HL-60 (cell line): ENCODE data around the gene MMP21.

Source experiments
- DNase-seq, 2 experiments: peaks; one replicate each; pipeline ENCODE4 v3.0.0-alpha.2; 2010 to 2020; ENCODE audit warnings: low read depth in 1 of 2, low spot score in 1 of 2
- H3K27ac ChIP-seq: fragments of 250-450 bp; sonication (Bioruptor Pico); replicated peaks from 2 replicates; pipeline ENCODE4 v1.5.1; 2020; ENCODE audit warnings: mild to moderate bottlenecking, moderate library complexity
- H3K27me3 ChIP-seq: fragments of 250-450 bp; sonication (Bioruptor Pico); 2 replicates; pipeline ENCODE4 v1.5.1; 2021; ENCODE audit warnings: mild to moderate bottlenecking, moderate library complexity; ENCODE audit not compliant: insufficient read depth, poor library complexity, severe bottlenecking
- H3K4me3 ChIP-seq: replicated peaks from 2 replicates; pipeline ENCODE4 v1.5.1; 2011; ENCODE audit warnings: mild to moderate bottlenecking, control low read depth, low read length; ENCODE audit not compliant: insufficient read depth
- CTCF ChIP-seq: IDR thresholded peaks from one replicate; pipeline ENCODE4 v1.5.1; 2011; ENCODE audit warnings: low read length, control low read depth, inconsistent platforms; ENCODE audit not compliant: insufficient read depth
- GABPA ChIP-seq: IDR thresholded peaks from 2 replicates; pipeline ENCODE4 v1.6.1; 2012; ENCODE audit warnings: low read depth
- POLR2AphosphoS5 ChIP-seq: IDR thresholded peaks from 2 replicates; pipeline ENCODE4 v1.6.1; 2012; ENCODE audit warnings: low read depth
- REST ChIP-seq: IDR thresholded peaks from 2 replicates; pipeline ENCODE4 v1.6.1; 2012; ENCODE audit warnings: low read depth; ENCODE audit not compliant: insufficient replicate concordance
- SPI1 ChIP-seq: IDR thresholded peaks from 2 replicates; pipeline ENCODE4 v1.6.1; 2012; ENCODE audit warnings: low read depth, mild to moderate bottlenecking, borderline replicate concordance

Gene MMP21

GRCh38 chr10:125783408-125783807, 7.8 kb upstream of the MMP21 start:
- Histone ChIP-seq H3K4me3 (no peak overlapping the region), H3K27ac (no peak overlapping the region), H3K27me3 (no peaks in the 10 kb centered on the region)
- no peak for DNase-seq
- no peak for TF ChIP-seq CTCF
- no peak for TF ChIP-seq GABPA
- TF ChIP-seq SPI1 = no peak
- TF ChIP-seq POLR2AphosphoS5 = no peak
- TF ChIP-seq REST = no peak

GRCh38 chr10:125782616-125783015, 7.0 kb upstream of the MMP21 start:
- Histone ChIP-seq H3K27ac (no peak overlapping the region), H3K4me3 (no peak overlapping the region), H3K27me3 (no peaks in the 10 kb centered on the region)
- no peak for DNase-seq
- no peak for TF ChIP-seq SPI1
- TF ChIP-seq CTCF = no peak
- TF ChIP-seq POLR2AphosphoS5 = no peak
- no peak for TF ChIP-seq REST
- TF ChIP-seq GABPA = no peak

GRCh38 chr10:125782054-125782453, 6.4 kb upstream of the MMP21 start:
- TF ChIP-seq SPI1 (no peak), GABPA (no peak), POLR2AphosphoS5 (no peak), REST (no peak)
- no peak overlapping the region for H3K4me3 ChIP-seq
- H3K27ac ChIP-seq = no peak overlapping the region
- no peaks in the 10 kb centered on the region for H3K27me3 ChIP-seq
- DNase-seq = no peak

GRCh38 chr10:125781374-125781773, 5.8 kb upstream of the MMP21 start:
- DNase-seq = no peak
- Histone ChIP-seq H3K27me3 (no peaks in the 10 kb centered on the region), H3K27ac (no peak overlapping the region), H3K4me3 (no peak overlapping the region)
- TF ChIP-seq GABPA = no peak
- no peak for TF ChIP-seq POLR2AphosphoS5
- TF ChIP-seq SPI1 = no peak
- TF ChIP-seq CTCF = no peak
- no peak for TF ChIP-seq REST
